Raji (cell line): ENCODE results near the gene LZTFL1.

Experiments used
- POLR2A ChIP-seq: IDR thresholded peaks from 2 replicates; pipeline ENCODE4 v1.6.1; 2011; ENCODE audit warnings: low read depth, low read length, control low read depth; ENCODE audit not compliant: insufficient read depth

LZTFL1 gene

GRCh38 chr3:45799586-45799985, 42.3 kb downstream of the LZTFL1 start:
- no peak for TF ChIP-seq POLR2A

GRCh38 chr3:45798034-45798433, 43.9 kb downstream of the LZTFL1 start:
- TF ChIP-seq POLR2A = no peak

GRCh38 chr3:45796902-45797637, 44.8 kb downstream of the LZTFL1 start:
- no peak for TF ChIP-seq POLR2A

GRCh38 chr3:45795882-45796765, 45.8 kb downstream of the LZTFL1 start, which contains the start of gene SLC6A20:
SLC6A20 (minus strand) TSS chr3:45796536; CDS start chr3:45796419, 117 bp downstream.
- no peak for TF ChIP-seq POLR2A

- TF ChIP-seq POLR2A = no peak
Measured at GRCh38 chr3:45795509-45795881, 46.4 kb downstream of the LZTFL1 start.

- no peak for TF ChIP-seq POLR2A
Measured at GRCh38 chr3:45794660-45795059, 47.3 kb downstream of the LZTFL1 start.

GRCh38 chr3:45794177-45794560, 47.8 kb downstream of the LZTFL1 start:
- TF ChIP-seq POLR2A = no peak

GRCh38 chr3:45793482-45794176, 48.3 kb downstream of the LZTFL1 start:
- TF ChIP-seq POLR2A = no peak

GRCh38 chr3:45792516-45793172, 49.3 kb downstream of the LZTFL1 start:
- TF ChIP-seq POLR2A = no peak

GRCh38 chr3:45792036-45792435, 49.9 kb downstream of the LZTFL1 start:
- no peak for TF ChIP-seq POLR2A

- TF ChIP-seq POLR2A = no peak
Measured at GRCh38 chr3:45790596-45790995, 51.3 kb downstream of the LZTFL1 start.

- no peak for TF ChIP-seq POLR2A
Measured at GRCh38 chr3:45789235-45789812, 52.6 kb downstream of the LZTFL1 start.

- no peak for TF ChIP-seq POLR2A
Measured at GRCh38 chr3:45787551-45787950, 54.4 kb downstream of the LZTFL1 start.

- no peak for TF ChIP-seq POLR2A
Measured at GRCh38 chr3:45786801-45787495, 55.0 kb downstream of the LZTFL1 start.

- no peak for TF ChIP-seq POLR2A
Measured at GRCh38 chr3:45785605-45786150, 56.2 kb downstream of the LZTFL1 start.
